ENCODE data around the gene KLF4. TPM values are rescaled to one million over a fixed set of nuclear protein-coding genes. Genes with fewer than 3 reads are reported as not detected.

Gene KLF4
- total RNA-seq, 1 experiment from 2014 or later = 5.2 TPM

- ATAC-seq = no peak
- Histone ChIP-seq H3K27ac (ENCODE audit: low read length) (no peak overlapping the region), H3K27me3 (ENCODE audit: control insufficient read depth, insufficient read depth, low read length) (no peaks in the 10 kb centered on the region), H3K9me3 (ENCODE audit: control insufficient read depth, insufficient read depth, low read depth, low read length) (no peaks in the 10 kb centered on the region), H3K36me3 (ENCODE audit: control insufficient read depth, insufficient read depth, low read length) (no peaks in the 10 kb centered on the region), H3K4me1 (ENCODE audit: control insufficient read depth, insufficient read depth, low read length) (no peaks in the 10 kb centered on the region), H3K4me3 (ENCODE audit: low read depth in 2 of 2, low read length in 2 of 2) (no peak overlapping the region)
- intact Hi-C loops (cut with micrococcal nuclease; ENCODE audit: unreplicated experiment) (no loop called here), in situ Hi-C loops (cut with HindIII; ENCODE audit: low pct_unique_long_range_greater_than_20kb, low sequenced_read_pairs) (no loop called here)
- ChIA-PET POLR2A (no interaction called here), CTCF (no interaction called here)
- BruUV-seq (replicated peaks) = no TSS peak
- DNase-seq (ENCODE audit: low read depth, low spot score) = no peak
- TF ChIP-seq CTCF (IDR thresholded peaks at IDR 0.05) = no peak
- TF ChIP-seq POLR2AphosphoS5 (IDR thresholded peaks at IDR 0.05; ENCODE audit: low read depth, low read length) = no peak
- TF ChIP-seq SIN3A (IDR thresholded peaks at IDR 0.05; ENCODE audit: borderline replicate concordance, insufficient read depth, low read depth, low read length) = no peak
- no peak for TF ChIP-seq TCF7L2 (IDR thresholded peaks at IDR 0.05; ENCODE audit: low read depth, low read length)
- TF ChIP-seq, protein P1, sequence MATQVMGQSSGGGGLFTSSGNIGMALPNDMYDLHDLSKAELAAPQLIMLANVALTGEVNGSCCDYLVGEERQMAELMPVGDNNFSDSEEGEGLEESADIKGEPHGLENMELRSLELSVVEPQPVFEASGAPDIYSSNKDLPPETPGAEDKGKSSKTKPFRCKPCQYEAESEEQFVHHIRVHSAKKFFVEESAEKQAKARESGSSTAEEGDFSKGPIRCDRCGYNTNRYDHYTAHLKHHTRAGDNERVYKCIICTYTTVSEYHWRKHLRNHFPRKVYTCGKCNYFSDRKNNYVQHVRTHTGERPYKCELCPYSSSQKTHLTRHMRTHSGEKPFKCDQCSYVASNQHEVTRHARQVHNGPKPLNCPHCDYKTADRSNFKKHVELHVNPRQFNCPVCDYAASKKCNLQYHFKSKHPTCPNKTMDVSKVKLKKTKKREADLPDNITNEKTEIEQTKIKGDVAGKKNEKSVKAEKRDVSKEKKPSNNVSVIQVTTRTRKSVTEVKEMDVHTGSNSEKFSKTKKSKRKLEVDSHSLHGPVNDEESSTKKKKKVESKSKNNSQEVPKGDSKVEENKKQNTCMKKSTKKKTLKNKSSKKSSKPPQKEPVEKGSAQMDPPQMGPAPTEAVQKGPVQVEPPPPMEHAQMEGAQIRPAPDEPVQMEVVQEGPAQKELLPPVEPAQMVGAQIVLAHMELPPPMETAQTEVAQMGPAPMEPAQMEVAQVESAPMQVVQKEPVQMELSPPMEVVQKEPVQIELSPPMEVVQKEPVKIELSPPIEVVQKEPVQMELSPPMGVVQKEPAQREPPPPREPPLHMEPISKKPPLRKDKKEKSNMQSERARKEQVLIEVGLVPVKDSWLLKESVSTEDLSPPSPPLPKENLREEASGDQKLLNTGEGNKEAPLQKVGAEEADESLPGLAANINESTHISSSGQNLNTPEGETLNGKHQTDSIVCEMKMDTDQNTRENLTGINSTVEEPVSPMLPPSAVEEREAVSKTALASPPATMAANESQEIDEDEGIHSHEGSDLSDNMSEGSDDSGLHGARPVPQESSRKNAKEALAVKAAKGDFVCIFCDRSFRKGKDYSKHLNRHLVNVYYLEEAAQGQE (IDR thresholded peaks at IDR 0.05; ENCODE audit: insufficient read depth in 1 of 2, low read depth in 2 of 2, low read length in 1 of 2) = no peak
Observed at GRCh38 chr9:107520186-107520585, 30.6 kb upstream of the KLF4 start.

- Histone ChIP-seq H3K27me3 (ENCODE audit: control insufficient read depth, insufficient read depth, low read length) (no peaks in the 10 kb centered on the region), H3K36me3 (ENCODE audit: control insufficient read depth, insufficient read depth, low read length) (no peaks in the 10 kb centered on the region), H3K9me3 (ENCODE audit: control insufficient read depth, insufficient read depth, low read depth, low read length) (no peaks in the 10 kb centered on the region), H3K4me1 (ENCODE audit: control insufficient read depth, insufficient read depth, low read length) (no peaks in the 10 kb centered on the region), H3K4me3 (ENCODE audit: low read depth in 2 of 2, low read length in 2 of 2) (no peak overlapping the region), H3K27ac (ENCODE audit: low read length) (no peak overlapping the region)
- BruUV-seq (replicated peaks) = no TSS peak
- CTCF ChIA-PET = interaction anchor here (0.6 kb wide), 1 partner anchor 13 kb away, joined by 11 read pairs; no protein-coding TSS in a partner anchor
- in situ Hi-C loops (cut with HindIII; ENCODE audit: low pct_unique_long_range_greater_than_20kb, low sequenced_read_pairs) (no loop called here), intact Hi-C loops (cut with micrococcal nuclease; ENCODE audit: unreplicated experiment) (no loop called here)
- DNase-seq (ENCODE audit: low read depth, low spot score) (no peak), ATAC-seq (no peak)
- TF ChIP-seq TCF7L2 (IDR thresholded peaks at IDR 0.05; ENCODE audit: low read depth, low read length) (no peak), SIN3A (IDR thresholded peaks at IDR 0.05; ENCODE audit: borderline replicate concordance, insufficient read depth, low read depth, low read length) (no peak), CTCF (IDR thresholded peaks at IDR 0.05) (no peak), POLR2AphosphoS5 (IDR thresholded peaks at IDR 0.05; ENCODE audit: low read depth, low read length) (no peak)
- TF ChIP-seq, protein P1 (IDR thresholded peaks at IDR 0.05; ENCODE audit: insufficient read depth in 1 of 2, low read depth in 2 of 2, low read length in 1 of 2) = no peak
- POLR2A ChIA-PET = no interaction called here
Observed at GRCh38 chr9:107518037-107518807, 28.7 kb upstream of the KLF4 start.

Data from Panc1 (cell line).